Breast epithelium (tissue), 4 donors: ENCODE results near the gene NDUFB2. TPM values are rescaled to one million over a fixed set of nuclear protein-coding genes. Genes with fewer than 3 reads are reported as not detected.

ENCODE experiments used
- DNase-seq, 2 donors: peaks; one replicate each; pipeline ENCODE4 v3.0.0-alpha.2; 2019; ENCODE audit warnings: low spot score in 2 of 2
- H3K27ac ChIP-seq, 2 donors: fragments of 200-600 bp; sonication (generic) in 1 of 2; one replicate each; pipeline ENCODE4 v1.5.1; 2016 to 2019; ENCODE audit warnings: mild to moderate bottlenecking in 1 of 2
- H3K27me3 ChIP-seq, 2 donors: fragments of 200-600 bp; sonication (generic) in 1 of 2; one replicate each; pipeline versions ENCODE4 v1.5.1 to v1.6.0; 2017 to 2019; ENCODE audit warnings: control low read depth in 1 of 2, mild to moderate bottlenecking in 1 of 2
- H3K36me3 ChIP-seq: fragments of 200-600 bp; one replicate; pipeline ENCODE4 v1.5.1; 2019
- H3K4me1 ChIP-seq, 2 donors: fragments of 200-600 bp; sonication (generic); one replicate each; pipeline ENCODE4 v1.5.1; 2016 to 2019; ENCODE audit warnings: control low read depth in 1 of 2
- H3K4me3 ChIP-seq, 3 donors: fragments of 200-600 bp; sonication (generic); 1 replicate in 2 of 3; 2 replicates in 1 of 3; pipeline ENCODE4 v1.5.1; 2016 to 2019; ENCODE audit warnings: mild to moderate bottlenecking in 3 of 3, moderate library complexity in 2 of 3
- H3K9me3 ChIP-seq, 2 donors: fragments of 200-600 bp; sonication (generic) in 1 of 2; one replicate each; pipeline ENCODE4 v1.5.1; 2016 to 2019; ENCODE audit warnings: control low read depth in 1 of 2
- POLR2A ChIP-seq: fragments of 450-650 bp; IDR thresholded peaks from one replicate; pipeline ENCODE4 v1.6.1; 2016; ENCODE audit warnings: antibody characterized with exemption, mild to moderate bottlenecking, moderate library complexity
- POLR2AphosphoS5 ChIP-seq, 3 donors: sonication (generic); formaldehyde crosslinking; IDR thresholded peaks; one replicate each; pipeline ENCODE4 v1.6.1; 2017; ENCODE audit warnings: antibody characterized with exemption in 3 of 3
- intact Hi-C: fragments of 100-400 bp; cut with DNase I; formaldehyde crosslinking; loops from one replicate; pipeline ENCODE4 v1.15.1; 2023; ENCODE audit warnings: low total_unique reads
- total RNA-seq, 3 donors: library from RNA; depleted of rRNA; stranded (reverse); fragments of >200 nt; gene quantifications; one replicate each; pipeline ENCODE4 v1.1.0, GENCODE V29; 2016
- TF ChIP-seq, protein P1 (sequence below), 3 donors: fragments of 450-650 bp; IDR thresholded peaks; one replicate each; pipeline ENCODE4 v1.5.1; 2016 to 2017; ENCODE audit warnings: antibody characterized with exemption in 3 of 3, mild to moderate bottlenecking in 3 of 3, moderate library complexity in 3 of 3

NDUFB2 gene
- total RNA-seq, 3 donors from 2014 or later, result 85.0 to 151 (median 149) TPM

DNA sequence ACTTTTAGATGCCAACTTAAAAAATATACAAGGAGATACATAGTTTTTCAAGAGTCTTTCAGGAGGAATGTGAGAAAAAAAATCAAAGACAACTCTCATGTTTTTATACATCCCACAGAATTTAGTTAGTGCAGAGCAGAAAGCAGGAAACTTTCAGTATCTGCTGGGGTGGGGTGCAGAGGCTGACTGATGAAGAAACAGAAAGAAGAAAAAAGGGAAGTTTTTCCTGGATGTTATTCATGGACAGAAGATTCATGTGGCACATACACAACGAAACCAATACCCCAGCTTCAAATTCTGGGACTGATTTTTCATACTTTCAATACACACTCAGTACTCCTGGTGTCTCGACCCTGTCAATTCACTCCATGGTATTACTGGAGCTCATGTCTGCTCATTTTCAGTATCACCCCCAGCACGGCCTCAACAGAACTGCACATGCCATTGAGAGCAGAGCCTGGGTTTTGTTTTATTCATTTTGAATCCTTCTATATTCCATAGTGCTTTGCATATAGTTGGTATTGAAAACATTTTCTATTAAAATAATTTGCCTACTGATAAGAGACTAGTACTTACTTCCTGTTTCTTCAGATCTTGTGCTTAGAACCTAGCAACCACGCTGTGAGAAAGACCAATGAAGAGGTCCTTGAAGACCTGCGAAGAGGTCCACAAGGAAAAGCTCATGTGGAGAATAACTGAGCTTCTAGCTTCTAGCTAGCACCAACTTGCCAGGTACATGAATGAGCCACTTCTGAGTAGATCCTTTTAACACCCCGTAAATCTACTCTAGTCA is 49.0 kb downstream of the NDUFB2 start:
- intact Hi-C loops, result no loop called here
- DNase-seq, result no peak

DNA sequence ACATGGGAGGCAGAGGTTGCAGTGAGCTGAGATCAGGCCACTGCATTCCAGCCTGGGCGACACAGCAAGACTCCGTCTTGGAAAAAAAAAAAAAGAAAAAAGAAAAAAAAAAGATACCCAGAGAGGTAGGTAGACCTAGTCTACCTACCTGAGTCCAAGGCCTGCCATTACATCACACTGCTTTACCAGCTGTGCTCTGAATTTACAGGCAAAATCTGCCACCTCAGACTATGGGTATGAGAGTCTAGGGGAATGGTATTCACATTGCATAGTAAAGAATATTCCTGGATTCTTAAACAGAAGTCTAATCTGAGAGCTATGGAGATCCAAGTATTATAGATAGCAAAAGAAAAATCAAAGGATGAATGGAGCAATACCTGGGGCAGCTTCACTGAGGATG is 50.2 kb downstream of the NDUFB2 start:
- Histone ChIP-seq H3K27me3 (no peaks in the 10 kb centered on the region), H3K9me3 (no peaks in the 10 kb centered on the region), H3K4me3 (no peak overlapping the region), H3K4me1 (no peaks in the 10 kb centered on the region), H3K36me3 (no peaks in the 10 kb centered on the region), H3K27ac (no peak overlapping the region)
- no peak for DNase-seq
- TF ChIP-seq POLR2A (no peak), POLR2AphosphoS5 (IDR thresholded peaks at IDR 0.05) (no peak)
- TF ChIP-seq, protein P1, sequence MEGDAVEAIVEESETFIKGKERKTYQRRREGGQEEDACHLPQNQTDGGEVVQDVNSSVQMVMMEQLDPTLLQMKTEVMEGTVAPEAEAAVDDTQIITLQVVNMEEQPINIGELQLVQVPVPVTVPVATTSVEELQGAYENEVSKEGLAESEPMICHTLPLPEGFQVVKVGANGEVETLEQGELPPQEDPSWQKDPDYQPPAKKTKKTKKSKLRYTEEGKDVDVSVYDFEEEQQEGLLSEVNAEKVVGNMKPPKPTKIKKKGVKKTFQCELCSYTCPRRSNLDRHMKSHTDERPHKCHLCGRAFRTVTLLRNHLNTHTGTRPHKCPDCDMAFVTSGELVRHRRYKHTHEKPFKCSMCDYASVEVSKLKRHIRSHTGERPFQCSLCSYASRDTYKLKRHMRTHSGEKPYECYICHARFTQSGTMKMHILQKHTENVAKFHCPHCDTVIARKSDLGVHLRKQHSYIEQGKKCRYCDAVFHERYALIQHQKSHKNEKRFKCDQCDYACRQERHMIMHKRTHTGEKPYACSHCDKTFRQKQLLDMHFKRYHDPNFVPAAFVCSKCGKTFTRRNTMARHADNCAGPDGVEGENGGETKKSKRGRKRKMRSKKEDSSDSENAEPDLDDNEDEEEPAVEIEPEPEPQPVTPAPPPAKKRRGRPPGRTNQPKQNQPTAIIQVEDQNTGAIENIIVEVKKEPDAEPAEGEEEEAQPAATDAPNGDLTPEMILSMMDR (IDR thresholded peaks at IDR 0.05), result no peak
- intact Hi-C loops, result no loop called here

More for the DNA sequence above, 49.0 kb downstream of the NDUFB2 start:
- no peaks in the 10 kb centered on the region for H3K9me3 ChIP-seq
- no peaks in the 10 kb centered on the region for H3K4me1 ChIP-seq
- H3K27me3 ChIP-seq, result no peaks in the 10 kb centered on the region
- TF ChIP-seq, protein P1 (IDR thresholded peaks at IDR 0.05), result no peak
- TF ChIP-seq POLR2AphosphoS5 (IDR thresholded peaks at IDR 0.05) (no peak), POLR2A (no peak)
- no peaks in the 10 kb centered on the region for H3K36me3 ChIP-seq
- no peak overlapping the region for H3K27ac ChIP-seq
- H3K4me3 ChIP-seq, result no peak overlapping the region

DNA sequence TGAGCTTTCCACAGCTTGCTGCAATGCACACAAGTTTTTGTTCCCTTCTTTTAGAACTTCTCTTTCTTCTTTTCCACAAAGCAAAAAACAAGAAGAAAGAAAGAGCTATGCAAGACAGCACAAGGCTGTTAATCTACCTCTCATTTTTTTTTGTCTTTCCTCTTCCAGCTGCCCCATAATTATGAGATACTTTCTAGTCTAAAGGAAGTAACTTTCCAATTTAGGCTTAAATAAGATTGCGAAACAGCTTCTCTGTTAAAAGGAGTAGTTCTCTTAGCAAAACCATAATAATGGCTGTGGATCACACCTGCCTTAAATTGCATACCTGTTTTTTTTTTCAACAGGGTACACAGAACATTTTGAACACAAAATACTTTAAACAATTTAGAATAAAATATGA is 56.0 kb downstream of the NDUFB2 start:
- H3K27me3 ChIP-seq, result no peaks in the 10 kb centered on the region
- no peak for DNase-seq
- H3K4me1 ChIP-seq, result no peaks in the 10 kb centered on the region
- no peak overlapping the region for H3K4me3 ChIP-seq
- no peaks in the 10 kb centered on the region for H3K36me3 ChIP-seq
- TF ChIP-seq, protein P1 (IDR thresholded peaks at IDR 0.05), result no peak
- TF ChIP-seq POLR2A (no peak), POLR2AphosphoS5 (IDR thresholded peaks at IDR 0.05) (no peak)
- intact Hi-C loops, result no loop called here
- H3K9me3 ChIP-seq, result no peaks in the 10 kb centered on the region
- H3K27ac ChIP-seq, result no peak overlapping the region

DNA sequence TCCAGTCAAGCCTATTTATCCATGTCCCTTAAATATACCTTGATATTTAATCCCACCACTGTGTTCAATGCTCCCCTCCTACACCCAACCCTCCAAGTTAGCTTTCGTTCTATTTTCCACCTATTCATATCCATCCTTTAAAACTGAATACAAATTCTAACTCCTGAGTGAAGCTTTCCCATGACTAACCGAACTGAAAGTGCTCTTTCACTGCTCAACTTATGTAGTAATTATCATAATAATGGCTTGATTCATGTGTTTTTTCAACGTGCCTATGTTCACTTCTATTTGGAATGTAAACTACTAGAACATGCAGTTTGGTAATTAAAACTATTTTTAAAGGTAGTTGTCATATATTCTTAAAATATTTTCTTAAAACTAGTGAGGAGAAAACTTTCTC is 58.0 kb downstream of the NDUFB2 start:
- Histone ChIP-seq H3K4me3 (no peak overlapping the region), H3K27me3 (no peaks in the 10 kb centered on the region), H3K36me3 (no peaks in the 10 kb centered on the region), H3K27ac (no peak overlapping the region), H3K9me3 (no peaks in the 10 kb centered on the region), H3K4me1 (no peaks in the 10 kb centered on the region)
- intact Hi-C loops, result no loop called here
- no peak for DNase-seq
- TF ChIP-seq, protein P1 (IDR thresholded peaks at IDR 0.05), result no peak
- TF ChIP-seq POLR2AphosphoS5 (IDR thresholded peaks at IDR 0.05) (no peak), POLR2A (no peak)

Other genes starting within 250 kb of the NDUFB2 start
- 10 to 100 TPM; 58.7 to 96.2 (median 85.0) TPM for gene MKRN1, start 217.2 kb upstream of the NDUFB2 start, total RNA-seq
- gene DENND2A, start 55.9 kb upstream of the NDUFB2 start, total RNA-seq, result 10 to 100 TPM in 1 of 3 donors, 1 to 10 TPM in 2; 6.9 to 13.1 (median 7.6) TPM
- gene ADCK2, start 23.8 kb upstream of the NDUFB2 start, total RNA-seq, result 10 to 100 TPM; 21.8 to 31.9 (median 23.6) TPM
- 100 to 1,000 TPM in 1 of 3 donors, 10 to 100 TPM in 2; 42.1 to 106 (median 64.9) TPM for gene BRAF, start 228.2 kb downstream of the NDUFB2 start, total RNA-seq